IMR-90 (cell line): Measurements from ENCODE around the gene DPP6. TPM values are rescaled to one million over a fixed set of nuclear protein-coding genes. Genes with fewer than 3 reads are reported as not detected.

ENCODE experiments used
- ATAC-seq: fragments of 200-7000 bp; cut with Tn5 transposase; 2 replicates; pipeline ENCODE4 v1.9.1; 2020; ENCODE audit warnings: low read depth, mild to moderate bottlenecking, moderate library complexity
- BruUV-seq: library from RNA; stranded (reverse); fragments of 400-500 nt; replicated peaks from 2 replicates; lab custom pipeline; 2021; lab: Mats Ljungman, UMichigan
- CTCF ChIA-PET: fragments of 300-600 bp; formaldehyde crosslinking; extraction: SDS; loops from one replicate; lab custom pipeline; 2021; ENCODE audit warnings: antibody characterized with exemption; lab: Yijun Ruan, JAX
- POLR2A ChIA-PET: fragments of 300-600 bp; sonication (Branson Sonifier 250); formaldehyde crosslinking; loops from one replicate; lab custom pipeline; 2022; ENCODE audit warnings: antibody characterized with exemption; ENCODE audit not compliant: unreplicated experiment; lab: Charles Lee
- DNase-seq: peaks from one replicate; pipeline ENCODE4 v3.0.0; 2013
- H2AFZ ChIP-seq: replicated peaks from 2 replicates; pipeline ENCODE3; 2013; ENCODE audit warnings: low read length, mild to moderate bottlenecking; ENCODE audit not compliant: poor library complexity
- H2AK5ac ChIP-seq: 2 replicates; pipeline ENCODE4 v1.6.1; 2013; ENCODE audit warnings: low read depth, low read length, inconsistent platforms
- H2AK9ac ChIP-seq: replicated peaks from 2 replicates; pipeline ENCODE3; 2013; ENCODE audit warnings: mild to moderate bottlenecking, low read depth, low read length, moderate library complexity; ENCODE audit not compliant: poor library complexity
- H2BK120ac ChIP-seq: 2 replicates; pipeline ENCODE4 v1.6.1; 2013; ENCODE audit warnings: low read depth, low read length, inconsistent platforms
- H2BK15ac ChIP-seq: 3 replicates; pipeline ENCODE4 v1.6.1; 2013; ENCODE audit warnings: low read depth, low read length, inconsistent platforms
- H2BK20ac ChIP-seq: 2 replicates; pipeline ENCODE4 v1.6.1; 2013; ENCODE audit warnings: low read depth, mild to moderate bottlenecking, inconsistent platforms, low read length, moderate library complexity
- H2BK5ac ChIP-seq: 2 replicates; pipeline ENCODE4 v1.6.1; 2013; ENCODE audit warnings: mild to moderate bottlenecking, low read depth, low read length, inconsistent platforms; ENCODE audit not compliant: poor library complexity, severe bottlenecking
- H3K14ac ChIP-seq: replicated peaks from 2 replicates; pipeline ENCODE4 v1.6.1; 2013; ENCODE audit warnings: low read depth, low read length, inconsistent platforms
- H3K18ac ChIP-seq: 2 replicates; pipeline ENCODE4 v1.6.1; 2013; ENCODE audit warnings: low read depth, low read length, control low read depth
- H3K23ac ChIP-seq: 2 replicates; pipeline ENCODE4 v1.6.1; 2013; ENCODE audit warnings: low read depth, low read length, inconsistent platforms
- H3K27ac ChIP-seq: 2 replicates; pipeline ENCODE4 v1.5.1; 2013; ENCODE audit warnings: mild to moderate bottlenecking, control low read depth, low read length; ENCODE audit not compliant: insufficient read depth
- H3K27me3 ChIP-seq: 2 replicates; pipeline ENCODE4 v1.6.1; 2013; ENCODE audit warnings: low read length; ENCODE audit not compliant: control insufficient read depth, insufficient read depth
- H3K36me3 ChIP-seq: 2 replicates; pipeline ENCODE4 v1.6.1; 2013; ENCODE audit warnings: low read length, mixed read lengths; ENCODE audit not compliant: control insufficient read depth, insufficient read depth
- H3K4ac ChIP-seq: 2 replicates; pipeline ENCODE4 v1.6.1; 2013; ENCODE audit warnings: low read depth, low read length, inconsistent platforms
- H3K4me1 ChIP-seq: 2 replicates; pipeline ENCODE4 v1.6.1; 2013; ENCODE audit warnings: low read length, mixed read lengths; ENCODE audit not compliant: control insufficient read depth, insufficient read depth
- H3K4me2 ChIP-seq: 2 replicates; pipeline ENCODE4 v1.6.1; 2013; ENCODE audit warnings: low read depth, mild to moderate bottlenecking, control low read depth, low read length, moderate library complexity
- H3K4me3 ChIP-seq: 2 replicates; pipeline ENCODE4 v1.5.1; 2013; ENCODE audit warnings: low read depth, mild to moderate bottlenecking, control low read depth, low read length, moderate library complexity; ENCODE audit not compliant: insufficient read depth
- H3K56ac ChIP-seq: 2 replicates; pipeline ENCODE4 v1.6.1; 2013; ENCODE audit warnings: low read length, inconsistent platforms; ENCODE audit not compliant: insufficient read depth; ENCODE audit errors: extremely low read depth
- H3K79me1 ChIP-seq, 2 experiments: 2 replicates each; pipeline ENCODE4 v1.6.1; 2013; ENCODE audit warnings: low read length in 2 of 2, inconsistent platforms in 1 of 2, low read depth in 1 of 2
- H3K9ac ChIP-seq: 2 replicates; pipeline ENCODE4 v1.6.1; 2013; ENCODE audit warnings: low read depth, low read length, control low read depth
- H3K9me1 ChIP-seq: 2 replicates; pipeline ENCODE4 v1.6.1; 2013; ENCODE audit warnings: low read length, inconsistent platforms; ENCODE audit not compliant: insufficient read depth
- H3K9me3 ChIP-seq: 2 replicates; pipeline ENCODE4 v1.6.1; 2013; ENCODE audit warnings: low read length; ENCODE audit not compliant: control insufficient read depth, insufficient read depth
- H4K20me1 ChIP-seq: 2 replicates; pipeline ENCODE4 v1.6.1; 2013; ENCODE audit warnings: low read length, inconsistent platforms; ENCODE audit not compliant: insufficient read depth
- H4K5ac ChIP-seq: 2 replicates; pipeline ENCODE4 v1.6.1; 2013; ENCODE audit warnings: mild to moderate bottlenecking, low read depth, low read length, control low read depth
- H4K8ac ChIP-seq, 2 experiments: 2 replicates each; pipeline ENCODE4 v1.6.1; 2013; ENCODE audit warnings: low read depth in 2 of 2, low read length in 2 of 2, control low read depth in 1 of 2, inconsistent platforms in 1 of 2
- H4K91ac ChIP-seq: 2 replicates; pipeline ENCODE4 v1.6.1; 2013; ENCODE audit warnings: low read depth, low read length, inconsistent platforms; ENCODE audit not compliant: insufficient read depth
- BHLHE40 ChIP-seq: fragments of 150-350 bp; IDR thresholded peaks from 2 replicates; pipeline ENCODE4 v1.6.1; 2016; ENCODE audit warnings: mild to moderate bottlenecking, low read depth, low read length
- CEBPB ChIP-seq: IDR thresholded peaks from 2 replicates; pipeline ENCODE4 v1.6.1; 2012; ENCODE audit warnings: low read depth, low read length, improper control_type of control experiment
- CHD1 ChIP-seq: IDR thresholded peaks from 2 replicates; pipeline ENCODE4 v1.6.1; 2012; ENCODE audit warnings: low read depth, low read length, improper control_type of control experiment
- FOS ChIP-seq: fragments of 150-350 bp; IDR thresholded peaks from 2 replicates; pipeline ENCODE4 v1.6.1; 2016; ENCODE audit warnings: low read depth, low read length
- MAFK ChIP-seq: IDR thresholded peaks from 2 replicates; pipeline ENCODE4 v1.6.1; 2012; ENCODE audit warnings: low read depth, low read length, improper control_type of control experiment
- MAZ ChIP-seq: IDR thresholded peaks from 2 replicates; pipeline ENCODE4 v1.6.1; 2012; ENCODE audit warnings: low read depth, mild to moderate bottlenecking, low read length, improper control_type of control experiment, moderate library complexity, borderline replicate concordance
- MXI1 ChIP-seq: IDR thresholded peaks from 2 replicates; pipeline ENCODE4 v1.6.1; 2012; ENCODE audit warnings: low read depth, mild to moderate bottlenecking, low read length, moderate library complexity, borderline replicate concordance
- NFE2L2 ChIP-seq: fragments of 150-350 bp; IDR thresholded peaks from 2 replicates; pipeline ENCODE4 v1.6.1; 2016; ENCODE audit warnings: low read depth, mild to moderate bottlenecking, low read length
- POLR2A ChIP-seq: IDR thresholded peaks from 2 replicates; pipeline ENCODE4 v1.6.1; 2012; ENCODE audit warnings: mild to moderate bottlenecking, low read depth, low read length
- RAD21 ChIP-seq: IDR thresholded peaks from 2 replicates; pipeline ENCODE4 v1.6.1; 2012; ENCODE audit warnings: low read length, improper control_type of control experiment
- RCOR1 ChIP-seq: IDR thresholded peaks from 2 replicates; pipeline ENCODE4 v1.6.1; 2012; ENCODE audit warnings: mild to moderate bottlenecking, low read length, improper control_type of control experiment; ENCODE audit not compliant: insufficient replicate concordance
- RFX5 ChIP-seq: IDR thresholded peaks from 2 replicates; pipeline ENCODE4 v1.8.0; 2012; ENCODE audit warnings: low read depth, mild to moderate bottlenecking, low read length, moderate library complexity
- SMC3 ChIP-seq: fragments of 150-350 bp; IDR thresholded peaks from 2 replicates; pipeline ENCODE4 v1.6.1; 2016; ENCODE audit warnings: low read depth, mild to moderate bottlenecking, antibody characterized with exemption, low read length, moderate library complexity
- WGBS, 2 experiments: methylation state at CpG; one replicate each; pipeline versions ENCODE4 v1.1.5 to v1.1.7; 2013; ENCODE audit warnings: missing lambda C conversion rate in 2 of 2; ENCODE audit not compliant: insufficient read length in 1 of 2; ENCODE audit errors: extremely low coverage in 2 of 2; 5-methylcytosine and 5-hydroxymethylcytosine counted together
- dilution Hi-C: fragments of 300-500 bp; cut with HindIII; formaldehyde crosslinking; loops from one replicate; pipeline ENCODE4 v1.14.3; 2018; ENCODE audit warnings: low sequenced_read_pairs; ENCODE audit not compliant: unreplicated experiment
- in situ Hi-C: fragments of 300-500 bp; cut with MboI; formaldehyde crosslinking; loops from 3 replicates; pipeline ENCODE4 v1.14.3; 2019; ENCODE audit warnings: low sequenced_read_pairs, inconsistent platforms, mixed read lengths
- intact Hi-C: fragments of 100-400 bp; cut with micrococcal nuclease; formaldehyde crosslinking; loops from 2 replicates; pipeline ENCODE4 v1.10.0; 2022
- polyA plus RNA-seq, 3 experiments: library from polyadenylated mRNA; depleted of rRNA; stranded (reverse); fragments of >200 nt; gene quantifications; 2 replicates each; pipeline ENCODE4 v1.2.3, GENCODE V29; 2012; ENCODE audit warnings: low replicate concordance in 1 of 3
- total RNA-seq: library from RNA; depleted of rRNA; stranded (reverse); fragments of >200 nt; gene quantifications from 2 replicates; pipeline ENCODE4 v1.2.3, GENCODE V29; 2012
- TF ChIP-seq, protein P1 (sequence below): fragments of 150-350 bp; IDR thresholded peaks from 2 replicates; pipeline ENCODE4 v1.6.1; 2016; ENCODE audit warnings: low read depth, mild to moderate bottlenecking, low read length, moderate library complexity, borderline replicate concordance
- TF ChIP-seq, protein P2 (sequence below): fragments of 150-350 bp; IDR thresholded peaks from 2 replicates; pipeline ENCODE4 v1.6.1; 2017; ENCODE audit warnings: mild to moderate bottlenecking, antibody characterized with exemption, low read length, low read depth
- TF ChIP-seq, protein P3 (sequence below): conservative IDR thresholded peaks from 2 replicates; pipeline ENCODE4 v1.5.1; 2012; ENCODE audit warnings: mild to moderate bottlenecking, low read depth, low read length, improper control_type of control experiment

DPP6 gene
- total and polyA plus RNA-seq, 2 of the 4 experiments (the other 2 are of a cell fraction): not detected

DNA sequence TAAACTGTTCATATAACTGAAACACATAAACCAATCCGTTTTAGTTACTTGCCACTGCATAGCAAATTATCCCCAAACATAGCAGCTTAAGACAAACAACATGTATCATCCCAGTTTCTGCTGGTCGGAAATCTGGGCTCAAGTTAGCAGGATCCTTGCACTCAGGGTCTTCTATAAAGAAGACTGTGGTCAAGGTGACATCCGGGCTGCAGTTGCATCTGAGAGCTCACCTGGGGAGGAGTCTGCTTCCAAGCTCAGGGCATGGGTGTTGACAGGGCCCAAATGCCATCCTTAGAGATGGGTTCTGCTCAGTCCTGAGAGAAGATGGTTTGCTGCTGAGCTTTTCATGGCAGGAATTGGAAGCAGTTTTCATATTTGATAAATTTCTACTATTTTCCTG, 519.6 kb downstream of the DPP6 start:
- Histone ChIP-seq H2BK15ac (no peak overlapping the region), H2AFZ (no peak overlapping the region), H4K20me1 (no peaks in the 10 kb centered on the region), H3K79me1 (no peaks in the 10 kb centered on the region), H3K14ac (no peak overlapping the region), H2AK5ac (no peak overlapping the region), H3K9ac (no peak overlapping the region), H3K56ac (no peak overlapping the region), H3K9me1 (no peaks in the 10 kb centered on the region), H3K27me3 (no peaks in the 10 kb centered on the region), H4K5ac (no peak overlapping the region), H3K4me2 (no peak overlapping the region), H4K8ac (no peak overlapping the region), H3K23ac (no peak overlapping the region), H3K18ac (no peak overlapping the region), H2BK120ac (no peak overlapping the region), H3K27ac (no peak overlapping the region), H3K4me1 (no peaks in the 10 kb centered on the region), H4K91ac (no peak overlapping the region), H3K36me3 (no peaks in the 10 kb centered on the region), H2BK5ac (no peak overlapping the region), H2BK20ac (no peak overlapping the region), H3K4ac (no peak overlapping the region), H2AK9ac (no peak overlapping the region), H3K4me3 (no peak overlapping the region), H3K9me3 (peaks cover 30% of the 10 kb centered on the region)
- in situ Hi-C loops: no loop called here
- intact Hi-C loops: no loop called here
- WGBS, 2 experiments: 30% methylated on average over 2 of the region's 3 CpGs; no CpG with 5 or more reads in 1 of the 2 experiments
- ChIA-PET CTCF (interaction anchor here (0.5 kb wide), 1 partner anchor 36 kb away, joined by 7 read pairs; no protein-coding TSS in a partner anchor), POLR2A (no interaction called here)
- dilution Hi-C loops: no loop called here
- no peak for TF ChIP-seq NFE2L2
- no peak for TF ChIP-seq MAFK
- no peak for TF ChIP-seq RCOR1
- TF ChIP-seq RFX5: no peak
- TF ChIP-seq CEBPB: no peak
- TF ChIP-seq MAZ: no peak
- no peak for TF ChIP-seq RAD21
- TF ChIP-seq SMC3: no peak
- TF ChIP-seq MXI1: no peak
- no peak for TF ChIP-seq FOS
- TF ChIP-seq, protein P1, sequence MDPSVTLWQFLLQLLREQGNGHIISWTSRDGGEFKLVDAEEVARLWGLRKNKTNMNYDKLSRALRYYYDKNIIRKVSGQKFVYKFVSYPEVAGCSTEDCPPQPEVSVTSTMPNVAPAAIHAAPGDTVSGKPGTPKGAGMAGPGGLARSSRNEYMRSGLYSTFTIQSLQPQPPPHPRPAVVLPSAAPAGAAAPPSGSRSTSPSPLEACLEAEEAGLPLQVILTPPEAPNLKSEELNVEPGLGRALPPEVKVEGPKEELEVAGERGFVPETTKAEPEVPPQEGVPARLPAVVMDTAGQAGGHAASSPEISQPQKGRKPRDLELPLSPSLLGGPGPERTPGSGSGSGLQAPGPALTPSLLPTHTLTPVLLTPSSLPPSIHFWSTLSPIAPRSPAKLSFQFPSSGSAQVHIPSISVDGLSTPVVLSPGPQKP: no peak
- TF ChIP-seq, protein P2, sequence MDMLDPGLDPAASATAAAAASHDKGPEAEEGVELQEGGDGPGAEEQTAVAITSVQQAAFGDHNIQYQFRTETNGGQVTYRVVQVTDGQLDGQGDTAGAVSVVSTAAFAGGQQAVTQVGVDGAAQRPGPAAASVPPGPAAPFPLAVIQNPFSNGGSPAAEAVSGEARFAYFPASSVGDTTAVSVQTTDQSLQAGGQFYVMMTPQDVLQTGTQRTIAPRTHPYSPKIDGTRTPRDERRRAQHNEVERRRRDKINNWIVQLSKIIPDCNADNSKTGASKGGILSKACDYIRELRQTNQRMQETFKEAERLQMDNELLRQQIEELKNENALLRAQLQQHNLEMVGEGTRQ: no peak
- no peak for TF ChIP-seq CHD1
- TF ChIP-seq, protein P3, sequence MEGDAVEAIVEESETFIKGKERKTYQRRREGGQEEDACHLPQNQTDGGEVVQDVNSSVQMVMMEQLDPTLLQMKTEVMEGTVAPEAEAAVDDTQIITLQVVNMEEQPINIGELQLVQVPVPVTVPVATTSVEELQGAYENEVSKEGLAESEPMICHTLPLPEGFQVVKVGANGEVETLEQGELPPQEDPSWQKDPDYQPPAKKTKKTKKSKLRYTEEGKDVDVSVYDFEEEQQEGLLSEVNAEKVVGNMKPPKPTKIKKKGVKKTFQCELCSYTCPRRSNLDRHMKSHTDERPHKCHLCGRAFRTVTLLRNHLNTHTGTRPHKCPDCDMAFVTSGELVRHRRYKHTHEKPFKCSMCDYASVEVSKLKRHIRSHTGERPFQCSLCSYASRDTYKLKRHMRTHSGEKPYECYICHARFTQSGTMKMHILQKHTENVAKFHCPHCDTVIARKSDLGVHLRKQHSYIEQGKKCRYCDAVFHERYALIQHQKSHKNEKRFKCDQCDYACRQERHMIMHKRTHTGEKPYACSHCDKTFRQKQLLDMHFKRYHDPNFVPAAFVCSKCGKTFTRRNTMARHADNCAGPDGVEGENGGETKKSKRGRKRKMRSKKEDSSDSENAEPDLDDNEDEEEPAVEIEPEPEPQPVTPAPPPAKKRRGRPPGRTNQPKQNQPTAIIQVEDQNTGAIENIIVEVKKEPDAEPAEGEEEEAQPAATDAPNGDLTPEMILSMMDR: no peak
- TF ChIP-seq BHLHE40: no peak
- TF ChIP-seq POLR2A: no peak
- no peak for DNase-seq
- no peak for ATAC-seq
- BruUV-seq: no TSS peak
